ENCODE data around the gene EDIL3. TPM values are rescaled to one million over a fixed set of nuclear protein-coding genes. Genes with fewer than 3 reads are reported as not detected.

EDIL3 gene
- total and polyA plus RNA-seq, 5 donors from 2014 or later, result not detected

- no peaks in the 10 kb centered on the region for H3K4me1 ChIP-seq (ENCODE audit: control insufficient read depth, insufficient read depth, low read length, poor library complexity, severe bottlenecking)
- no peak overlapping the region for H3K27ac ChIP-seq (ENCODE audit: insufficient read depth, low read length, poor library complexity, severe bottlenecking)
- Mint-ChIP-seq H3K4me1 (no peaks in the 10 kb centered on the region), H3K4me3 (no peak overlapping the region), H3K27ac (no peak overlapping the region), H3K36me3 (no peaks in the 10 kb centered on the region), H3K27me3 (no peaks in the 10 kb centered on the region), H3K9me3 (peaks cover 0 to 5% (median 2%) of the 10 kb centered on the region in 7 donors)
- ATAC-seq (ENCODE audit: low read depth in 2 of 2) (no peak), DNase-seq (no peak)
- no peaks in the 10 kb centered on the region for H3K9me3 ChIP-seq (ENCODE audit: control insufficient read depth in 2 of 2, low read length in 2 of 2)
- H3K27me3 ChIP-seq (ENCODE audit: control insufficient read depth, insufficient read depth, low read length), result no peaks in the 10 kb centered on the region
- H3K36me3 ChIP-seq (ENCODE audit: control insufficient read depth, insufficient read depth, low read length), result no peaks in the 10 kb centered on the region
- no peak overlapping the region for H3K4me3 ChIP-seq (ENCODE audit: low read depth, low read length)
Observed at GRCh38 chr5:83900306-83900705, 484.4 kb downstream of the EDIL3 start.

- Mint-ChIP-seq H3K4me1 (no peaks in the 10 kb centered on the region), H3K36me3 (no peaks in the 10 kb centered on the region), H3K9me3 (peaks cover 0 to 5% (median 2%) of the 10 kb centered on the region in 7 donors), H3K4me3 (no peak overlapping the region), H3K27ac (no peak overlapping the region), H3K27me3 (no peaks in the 10 kb centered on the region)
- Histone ChIP-seq H3K27ac (ENCODE audit: insufficient read depth, low read length, poor library complexity, severe bottlenecking) (no peak overlapping the region), H3K9me3 (ENCODE audit: control insufficient read depth in 2 of 2, low read length in 2 of 2) (no peaks in the 10 kb centered on the region), H3K4me1 (ENCODE audit: control insufficient read depth, insufficient read depth, low read length, poor library complexity, severe bottlenecking) (no peaks in the 10 kb centered on the region), H3K36me3 (ENCODE audit: control insufficient read depth, insufficient read depth, low read length) (no peaks in the 10 kb centered on the region), H3K27me3 (ENCODE audit: control insufficient read depth, insufficient read depth, low read length) (no peaks in the 10 kb centered on the region), H3K4me3 (ENCODE audit: low read depth, low read length) (no peak overlapping the region)
- no peak for DNase-seq
- no peak for ATAC-seq (ENCODE audit: low read depth in 2 of 2)
Observed at GRCh38 chr5:83899326-83899970, 485.2 kb downstream of the EDIL3 start.

- H3K27ac Mint-ChIP-seq, result no peak overlapping the region
- H3K4me1 Mint-ChIP-seq, result no peaks in the 10 kb centered on the region
- ATAC-seq (ENCODE audit: low read depth in 2 of 2), result no peak
- Histone ChIP-seq H3K4me3 (ENCODE audit: low read depth, low read length) (no peak overlapping the region), H3K27ac (ENCODE audit: insufficient read depth, low read length, poor library complexity, severe bottlenecking) (no peak overlapping the region), H3K9me3 (ENCODE audit: control insufficient read depth in 2 of 2, low read length in 2 of 2) (no peaks in the 10 kb centered on the region), H3K27me3 (ENCODE audit: control insufficient read depth, insufficient read depth, low read length) (no peaks in the 10 kb centered on the region), H3K36me3 (ENCODE audit: control insufficient read depth, insufficient read depth, low read length) (no peaks in the 10 kb centered on the region), H3K4me1 (ENCODE audit: control insufficient read depth, insufficient read depth, low read length, poor library complexity, severe bottlenecking) (no peaks in the 10 kb centered on the region)
- peaks cover 0 to 10% (median 1%) of the 10 kb centered on the region in 7 donors for H3K9me3 Mint-ChIP-seq
- H3K36me3 Mint-ChIP-seq, result no peaks in the 10 kb centered on the region
- no peak overlapping the region for H3K4me3 Mint-ChIP-seq
- H3K27me3 Mint-ChIP-seq, result no peaks in the 10 kb centered on the region
- DNase-seq, result no peak
Observed at GRCh38 chr5:83895860-83896259, 488.8 kb downstream of the EDIL3 start.

- Histone ChIP-seq H3K4me1 (ENCODE audit: control insufficient read depth, insufficient read depth, low read length, poor library complexity, severe bottlenecking) (no peaks in the 10 kb centered on the region), H3K4me3 (ENCODE audit: low read depth, low read length) (no peak overlapping the region), H3K27me3 (ENCODE audit: control insufficient read depth, insufficient read depth, low read length) (no peaks in the 10 kb centered on the region), H3K36me3 (ENCODE audit: control insufficient read depth, insufficient read depth, low read length) (no peaks in the 10 kb centered on the region), H3K9me3 (ENCODE audit: control insufficient read depth in 2 of 2, low read length in 2 of 2) (no peaks in the 10 kb centered on the region), H3K27ac (ENCODE audit: insufficient read depth, low read length, poor library complexity, severe bottlenecking) (no peak overlapping the region)
- H3K4me3 Mint-ChIP-seq, result no peak overlapping the region
- ATAC-seq (ENCODE audit: low read depth in 2 of 2), result no peak
- H3K36me3 Mint-ChIP-seq, result no peaks in the 10 kb centered on the region
- H3K27ac Mint-ChIP-seq, result no peak overlapping the region
- DNase-seq, result no peak
- H3K4me1 Mint-ChIP-seq, result no peaks in the 10 kb centered on the region
- H3K27me3 Mint-ChIP-seq, result no peaks in the 10 kb centered on the region
- H3K9me3 Mint-ChIP-seq, result peaks cover 0 to 10% (median 0%) of the 10 kb centered on the region in 7 donors
Observed at GRCh38 chr5:83891261-83891660, 493.4 kb downstream of the EDIL3 start.

All from CD4-positive, CD25-positive, alpha-beta regulatory T cell (primary cell).